Endothelial cell of umbilical vein (primary cell): ENCODE data around the gene NRP2.

Experiments
- POLR2AphosphoS5 ChIP-seq: IDR thresholded peaks from 2 replicates; pipeline ENCODE4 v1.6.1; 2012; ENCODE audit warnings: low read depth, mild to moderate bottlenecking, control low read depth, low read length, moderate library complexity; ENCODE audit not compliant: insufficient read depth
- TF ChIP-seq, protein P1 (sequence below): IDR thresholded peaks from 2 replicates; pipeline ENCODE4 v1.6.1; 2011; ENCODE audit not compliant: insufficient read depth, insufficient read length

DNA sequence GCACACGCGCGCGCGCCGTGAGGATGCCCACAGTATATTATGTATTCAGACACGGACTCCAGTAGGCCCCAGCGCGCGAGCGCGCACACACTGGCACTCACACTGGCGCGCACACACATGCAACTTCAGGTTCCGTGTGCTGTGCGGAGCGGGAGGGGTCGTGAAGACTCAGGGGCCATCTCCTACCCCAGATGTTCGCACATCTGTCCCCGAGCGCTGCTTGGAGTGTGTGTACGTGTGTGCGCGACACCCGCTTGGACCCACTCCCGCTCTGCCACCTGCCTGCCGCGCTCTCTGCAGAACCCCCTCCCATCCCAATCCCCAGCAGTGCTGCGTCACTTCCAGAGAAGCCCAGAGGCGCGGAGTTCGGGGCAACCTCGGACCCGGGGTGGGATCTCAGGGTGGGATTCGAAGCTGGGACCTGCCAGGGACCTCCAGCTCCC lies 2.6 kb downstream of the NRP2 start:
- TF ChIP-seq, protein P1, sequence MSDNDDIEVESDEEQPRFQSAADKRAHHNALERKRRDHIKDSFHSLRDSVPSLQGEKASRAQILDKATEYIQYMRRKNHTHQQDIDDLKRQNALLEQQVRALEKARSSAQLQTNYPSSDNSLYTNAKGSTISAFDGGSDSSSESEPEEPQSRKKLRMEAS, result no peak
- TF ChIP-seq POLR2AphosphoS5, result no peak
